NCI-H2196 (cell line): ENCODE results near the gene ADGRB3.
"Not testable (repeated sequence)": the region's sequence is repeated elsewhere in the genome, so short reads cannot be mapped to it uniquely, and the experiment has no call there.

ENCODE experiments used
- DNase-seq: peaks from one replicate; lab custom pipeline; 2025; ENCODE audit not compliant: unreplicated experiment; lab: John Stamatoyannopoulos, UW

The ADGRB3 gene

DNA sequence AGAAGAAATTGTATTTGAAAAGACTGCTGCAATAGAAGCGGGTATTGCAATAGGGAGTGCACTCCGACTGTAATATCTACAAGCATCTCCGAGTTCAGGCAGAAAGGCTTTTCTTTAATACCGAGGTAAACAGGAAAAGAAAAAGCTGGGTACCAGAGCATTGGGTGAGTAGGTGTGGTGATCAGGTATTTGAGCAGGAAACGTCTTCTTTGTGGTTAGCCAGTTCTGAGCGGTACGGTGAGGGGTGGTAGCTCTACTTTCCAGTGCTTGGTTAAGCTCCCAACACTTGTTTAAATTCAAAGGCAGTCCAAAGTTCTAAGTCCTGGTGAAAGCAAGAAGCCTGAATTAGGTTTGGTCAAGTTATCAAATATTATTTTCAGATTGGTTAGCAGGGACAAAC, 757.7 kb downstream of the ADGRB3 start:
- DNase-seq: no peak

DNA sequence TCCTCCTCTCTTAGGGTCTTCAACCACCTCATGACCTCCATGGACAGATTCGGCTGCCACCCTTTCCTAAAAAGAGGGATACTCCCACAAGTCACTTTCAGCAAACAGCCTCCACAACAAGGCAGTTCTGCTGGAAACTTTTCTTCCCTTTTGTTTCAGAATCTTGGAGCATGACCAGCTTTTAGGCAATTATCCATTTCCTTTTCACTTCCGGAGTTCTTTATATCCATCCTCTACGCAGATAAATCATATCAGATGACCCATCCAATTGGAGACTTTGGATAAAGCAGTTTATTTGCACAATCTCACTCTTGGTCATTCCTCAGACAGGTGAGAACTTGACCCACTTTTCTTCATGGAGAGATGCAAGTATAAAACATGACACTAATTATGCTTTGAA, 763.2 kb downstream of the ADGRB3 start:
- DNase-seq: no peak

DNA sequence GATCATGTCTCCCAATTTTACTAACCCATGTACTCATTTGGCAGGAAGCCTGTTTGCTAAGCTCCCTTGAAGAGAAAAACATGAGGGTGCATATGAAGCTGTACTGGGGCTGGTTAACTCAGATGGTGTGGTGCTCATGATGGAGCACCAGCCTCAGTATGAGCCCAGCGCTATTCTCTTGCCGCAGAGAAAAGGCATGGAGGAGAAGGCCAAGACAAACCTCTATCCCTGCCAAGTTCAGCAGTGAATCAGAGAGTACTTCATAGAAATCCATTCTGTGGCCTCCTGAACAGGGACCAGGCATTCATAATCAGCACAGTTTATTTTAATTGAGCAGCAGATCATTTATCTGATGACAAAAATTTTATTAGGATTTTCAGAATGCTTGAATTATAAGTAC, 763.6 kb downstream of the ADGRB3 start:
- no peak for DNase-seq

DNA sequence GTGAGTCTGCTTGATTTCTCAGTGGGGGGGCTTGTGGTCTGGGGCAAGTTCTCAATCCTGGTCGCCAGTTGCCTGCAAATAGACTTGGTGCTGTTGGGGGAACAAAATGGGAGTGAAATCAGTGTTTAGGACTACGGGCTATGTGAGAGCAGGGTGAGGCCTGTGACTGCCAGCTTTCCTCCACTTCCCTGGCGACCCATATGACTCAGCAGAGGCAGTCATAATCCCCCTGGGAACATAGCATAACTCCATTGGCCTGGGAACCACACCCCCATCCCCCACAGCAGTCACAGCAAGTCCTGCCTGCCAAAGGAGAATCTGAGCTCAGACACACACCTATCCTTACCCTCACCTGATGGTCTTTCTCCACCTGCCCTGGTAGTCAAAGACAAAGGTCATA, 773.8 kb downstream of the ADGRB3 start:
- no peak for DNase-seq

DNA sequence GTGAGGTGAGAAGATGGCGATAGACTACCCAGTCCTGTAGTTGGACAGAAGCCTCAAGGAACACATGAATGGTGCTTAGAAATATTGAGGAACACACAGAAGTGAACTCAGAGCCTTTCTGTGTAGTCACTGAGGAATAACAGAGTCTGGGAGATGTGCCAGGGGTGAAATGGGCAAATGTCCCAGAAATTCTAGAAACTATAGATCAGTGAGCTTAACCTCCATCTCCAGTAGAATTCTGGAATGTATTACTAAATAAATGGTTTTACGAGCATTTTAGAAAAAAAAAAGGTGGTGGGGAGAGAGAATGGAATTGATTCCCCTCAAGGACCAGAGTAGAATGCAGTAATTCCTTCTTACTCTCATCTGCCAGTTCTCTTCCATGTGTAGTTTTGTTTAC, 781.7 kb downstream of the ADGRB3 start:
- DNase-seq: no peak

DNA sequence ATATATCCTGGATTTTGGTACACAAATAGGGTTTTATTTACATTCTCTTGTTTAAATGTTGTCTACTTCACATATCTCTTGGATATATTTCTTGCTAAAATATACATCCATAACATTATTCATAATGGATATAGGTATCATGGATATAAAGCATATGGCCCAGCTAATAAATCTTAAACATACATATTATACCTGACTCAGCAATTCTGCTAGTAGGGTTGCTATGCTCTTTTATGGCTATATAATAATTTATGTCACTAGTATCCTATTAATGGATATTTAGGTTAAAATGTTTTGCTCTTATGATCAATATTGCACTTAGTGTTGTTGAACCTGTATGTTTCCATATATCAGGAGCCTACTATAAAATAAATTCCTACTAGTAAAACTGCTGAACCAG, 786.2 kb downstream of the ADGRB3 start:
- no peak for DNase-seq

DNA sequence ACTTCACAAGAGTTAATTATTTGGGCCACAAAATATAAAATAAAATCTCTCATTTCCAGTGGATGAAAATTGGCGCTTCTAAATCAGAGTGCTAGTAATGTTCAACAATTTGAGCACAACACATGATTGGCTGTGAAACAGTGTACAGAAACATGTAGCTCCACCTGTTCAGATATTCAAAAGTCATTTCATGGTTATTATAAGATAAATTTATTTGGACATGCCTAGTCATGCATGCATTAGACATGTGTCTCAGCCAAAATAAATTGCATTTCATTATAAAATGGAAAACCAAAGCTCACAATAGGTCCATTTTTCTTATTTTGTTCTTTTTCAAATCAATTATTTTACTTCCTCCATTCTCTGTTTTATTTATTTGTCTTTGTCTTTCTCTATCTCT, 786.9 kb downstream of the ADGRB3 start:
- DNase-seq: no peak

DNA sequence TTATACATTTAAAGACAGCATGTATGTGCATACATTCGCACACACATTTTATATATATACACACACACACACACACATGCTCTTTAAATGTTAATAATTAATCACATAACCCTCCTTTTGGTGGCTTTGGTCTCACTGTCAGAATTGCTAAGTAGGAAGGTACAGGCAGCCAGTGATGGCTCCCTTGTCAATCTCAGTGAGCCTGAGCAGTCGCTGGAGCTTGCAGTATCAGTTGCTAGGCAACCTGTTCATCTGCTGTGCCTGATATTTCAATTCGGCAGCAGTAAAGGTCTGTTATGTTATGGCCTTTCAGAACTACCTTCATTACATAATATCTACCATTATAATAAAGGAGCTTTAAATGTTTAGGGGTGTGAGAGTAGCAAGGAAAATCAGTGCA, 787.4 kb downstream of the ADGRB3 start:
- no peak for DNase-seq

DNA sequence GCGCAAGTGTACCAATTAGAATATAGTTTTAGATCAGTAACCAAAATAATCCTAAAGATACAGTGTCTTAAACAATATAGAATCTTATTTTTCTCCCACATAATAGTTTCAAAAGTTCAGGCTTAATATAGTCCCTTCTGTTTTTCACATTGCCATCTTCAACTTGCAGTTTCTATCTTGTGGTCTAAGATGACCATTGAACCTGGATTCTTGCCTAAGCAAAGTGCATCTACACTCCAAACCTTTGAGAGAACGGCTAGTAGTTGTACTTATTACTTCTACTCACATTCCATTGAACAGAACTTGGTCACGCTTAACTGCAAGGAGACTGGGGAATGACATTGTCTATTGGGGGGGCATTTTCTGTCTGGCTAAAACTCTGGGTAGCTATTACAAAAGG, 788.7 kb downstream of the ADGRB3 start:
- no peak for DNase-seq

DNA sequence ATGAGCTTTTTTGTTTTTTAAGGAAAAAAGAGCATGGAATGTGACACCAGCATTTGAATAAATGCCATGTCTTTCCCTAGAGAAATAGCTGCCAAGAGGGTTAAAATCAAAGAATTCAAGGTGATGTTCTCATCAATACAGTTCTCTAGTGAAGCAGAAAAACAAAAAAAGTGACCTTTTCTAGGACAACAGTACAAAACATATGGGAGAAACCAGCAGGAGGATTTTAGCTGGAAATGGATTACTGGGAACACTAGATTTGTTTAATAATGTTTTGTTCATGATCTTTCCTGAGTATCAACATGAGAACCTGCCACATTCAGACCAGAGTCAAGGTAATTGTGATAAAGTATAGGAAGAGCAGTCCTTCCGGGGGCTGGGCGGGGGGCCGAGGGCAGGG, 789.5 kb downstream of the ADGRB3 start:
- DNase-seq: no peak

DNA sequence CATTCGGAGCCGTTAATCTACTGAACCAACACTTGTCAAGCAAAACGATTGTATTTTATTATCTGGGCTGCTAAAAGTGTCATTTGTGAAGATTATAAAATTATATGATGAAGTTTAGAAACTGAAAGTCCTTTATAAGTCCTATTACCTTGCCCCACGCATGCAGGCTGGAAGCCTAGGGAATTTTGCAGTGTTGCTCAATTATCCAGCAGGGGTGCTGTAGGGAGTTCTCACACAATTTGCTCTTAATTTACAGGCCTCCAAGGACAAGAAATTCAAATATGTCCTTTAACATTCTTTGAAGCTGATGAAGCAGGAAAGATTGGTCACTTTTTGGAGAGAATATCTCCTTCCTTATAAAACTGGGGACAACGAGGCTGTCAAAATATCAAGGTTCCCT, 792.8 kb downstream of the ADGRB3 start:
- no peak for DNase-seq

DNA sequence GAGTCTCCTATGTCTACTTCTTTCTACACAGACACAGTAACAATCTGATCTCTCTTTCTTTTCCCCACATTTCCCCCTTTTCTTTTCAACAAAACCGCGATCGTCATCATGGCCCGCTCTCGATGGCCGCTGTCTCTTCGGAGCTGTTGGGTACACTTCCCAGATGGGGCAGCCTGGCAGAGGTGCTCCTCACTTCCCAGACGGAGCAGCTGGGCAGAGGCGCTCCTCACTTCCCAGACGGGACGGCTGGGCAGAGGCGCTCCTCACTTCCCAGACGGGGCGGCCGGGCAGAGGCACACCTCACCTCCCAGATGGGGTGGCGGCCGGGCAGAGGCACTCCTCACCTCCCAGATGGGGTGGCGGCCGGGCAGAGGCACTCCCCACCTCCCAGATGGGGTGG, 797.1 kb downstream of the ADGRB3 start:
- not testable (repeated sequence) for DNase-seq

DNA sequence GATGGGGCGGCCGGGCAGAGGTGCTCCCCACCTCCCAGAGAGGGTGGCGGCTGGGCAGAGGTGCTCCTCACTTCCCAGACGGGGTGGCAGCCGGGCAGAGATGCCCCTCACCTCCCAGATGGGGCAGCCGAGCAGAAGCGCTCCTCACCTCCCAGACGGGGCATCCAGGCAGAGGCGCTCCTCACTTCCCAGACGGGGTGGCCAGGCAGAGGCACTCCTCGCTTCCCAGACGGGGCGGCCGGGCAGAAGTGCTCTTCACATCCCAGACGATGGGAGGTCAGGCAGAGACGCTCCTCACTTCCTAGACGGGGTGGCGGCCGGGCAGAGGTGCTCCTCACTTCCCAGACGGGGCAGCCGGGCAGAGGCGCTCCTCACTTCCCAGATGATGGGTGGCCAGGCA, 798.0 kb downstream of the ADGRB3 start:
- not testable (repeated sequence) for DNase-seq

DNA sequence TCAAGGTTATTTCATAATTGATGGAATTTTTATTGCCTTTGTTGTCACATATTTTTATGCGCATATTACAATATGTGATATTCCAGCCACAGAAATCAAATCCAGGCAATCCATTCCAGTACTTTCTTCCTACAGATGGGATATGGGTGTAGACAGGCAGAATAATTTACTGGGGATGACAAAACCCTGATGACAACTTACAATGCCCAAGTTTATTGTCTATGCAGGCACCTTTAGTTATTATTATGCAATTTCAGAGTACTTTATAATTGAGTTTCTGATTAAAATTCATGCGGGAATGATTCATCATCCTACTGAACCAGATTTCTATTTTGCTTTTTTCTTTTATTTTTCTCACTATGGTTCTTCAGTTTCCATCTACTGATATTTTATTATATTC, 803.0 kb downstream of the ADGRB3 start:
- DNase-seq: no peak
